PC-3 (cell line): ENCODE measurements around the gene MYBPC3. TPM values are rescaled to one million over a fixed set of nuclear protein-coding genes. Genes with fewer than 3 reads are reported as not detected.

Source experiments
- ATAC-seq: fragments of 200-7000 bp; cut with Tn5 transposase; 2 replicates; pipeline ENCODE4 v1.9.1; 2020; ENCODE audit warnings: mild to moderate bottlenecking, moderate library complexity
- BruUV-seq: library from RNA; stranded (reverse); fragments of 400-500 nt; replicated peaks from 2 replicates; lab custom pipeline; 2021; lab: Mats Ljungman, UMichigan
- CTCF ChIA-PET: fragments of 300-600 bp; sonication (Branson Sonifier 250); formaldehyde crosslinking; loops from one replicate; lab custom pipeline; 2022; ENCODE audit warnings: antibody characterized with exemption; lab: Charles Lee
- POLR2A ChIA-PET: fragments of 300-600 bp; sonication (Branson Sonifier 250); formaldehyde crosslinking; loops from one replicate; lab custom pipeline; 2022; ENCODE audit warnings: antibody characterized with exemption; ENCODE audit not compliant: unreplicated experiment; lab: Charles Lee
- DNase-seq: peaks from one replicate; pipeline ENCODE4 v3.0.0-alpha.2; 2015
- H2AFZ ChIP-seq: fragments of 300-600 bp; sonication (generic); 2 replicates; pipeline ENCODE4 v1.6.0; 2016; ENCODE audit warnings: antibody characterized with exemption, low read length
- H3F3A ChIP-seq: fragments of 300-600 bp; sonication (generic); one replicate; pipeline ENCODE4 v1.6.0; 2017; ENCODE audit warnings: antibody characterized with exemption, low read length, control low read depth, mild to moderate bottlenecking; ENCODE audit not compliant: unreplicated experiment
- H3K27ac ChIP-seq: fragments of 300-600 bp; sonication (generic); 2 replicates; pipeline ENCODE4 v1.5.1; 2016; ENCODE audit warnings: mild to moderate bottlenecking, low read length
- H3K27me3 ChIP-seq: fragments of 300-600 bp; sonication (generic); 2 replicates; pipeline ENCODE4 v1.6.1; 2016; ENCODE audit warnings: low read length, mixed read lengths
- H3K36me3 ChIP-seq: fragments of 300-600 bp; sonication (generic); 2 replicates; pipeline ENCODE4 v1.6.1; 2016; ENCODE audit warnings: low read depth, mixed run types, low read length, mixed read lengths
- H3K4me1 ChIP-seq: fragments of 300-600 bp; sonication (generic); 2 replicates; pipeline ENCODE4 v1.5.1; 2016; ENCODE audit warnings: low read length; ENCODE audit not compliant: insufficient read depth
- H3K4me2 ChIP-seq: fragments of 300-600 bp; sonication (generic); 2 replicates; pipeline ENCODE4 v1.6.0; 2016; ENCODE audit warnings: low read length
- H3K4me3 ChIP-seq: fragments of 300-600 bp; sonication (generic); 2 replicates; pipeline ENCODE4 v1.5.1; 2016; ENCODE audit warnings: mild to moderate bottlenecking, low read length, mixed read lengths
- H3K79me2 ChIP-seq: fragments of 300-600 bp; sonication (generic); 2 replicates; pipeline ENCODE4 v1.6.1; 2017; ENCODE audit warnings: low read length, mixed read lengths
- H3K9ac ChIP-seq: fragments of 300-600 bp; sonication (generic); 2 replicates; pipeline ENCODE4 v1.6.0; 2016; ENCODE audit warnings: mild to moderate bottlenecking, low read length
- H3K9me2 ChIP-seq: fragments of 300-600 bp; sonication (generic); replicated peaks from 2 replicates; pipeline ENCODE4 v1.6.1; 2016; ENCODE audit warnings: mixed run types, low read length, mixed read lengths
- H3K9me3 ChIP-seq: fragments of 300-600 bp; sonication (generic); 2 replicates; pipeline ENCODE4 v1.6.1; 2016; ENCODE audit warnings: low read length, mixed read lengths
- H4K20me1 ChIP-seq: fragments of 300-600 bp; sonication (generic); 2 replicates; pipeline ENCODE4 v1.6.1; 2016; ENCODE audit warnings: low read length, mixed read lengths
- EZH2 ChIP-seq: fragments of 300-600 bp; sonication (generic); IDR thresholded peaks from one replicate; pipeline ENCODE4 v1.6.1; 2017; ENCODE audit warnings: antibody characterized with exemption, mild to moderate bottlenecking, low read length; ENCODE audit not compliant: unreplicated experiment
- EZH2phosphoT487 ChIP-seq: fragments of 300-600 bp; sonication (generic); IDR thresholded peaks from 2 replicates; pipeline ENCODE4 v1.6.1; 2018; ENCODE audit warnings: mild to moderate bottlenecking, antibody characterized with exemption, low read length, borderline replicate concordance
- intact Hi-C: fragments of 100-400 bp; cut with micrococcal nuclease; formaldehyde crosslinking; loops from 2 replicates; pipeline ENCODE4 v1.9.0; 2023
- total RNA-seq: library from RNA; depleted of rRNA; stranded (reverse); fragments of >200 nt; gene quantifications from 2 replicates; pipeline ENCODE4 v1.2.3, GENCODE V29; 2014
- TF ChIP-seq, protein P1 (sequence below): fragments of 300-600 bp; sonication (generic); conservative IDR thresholded peaks from 2 replicates; pipeline ENCODE4 v1.5.1; 2017; ENCODE audit warnings: antibody characterized with exemption, low read depth, mild to moderate bottlenecking, low read length

Gene MYBPC3
- total RNA-seq, 1 experiment from 2014 or later, result not detected

DNA sequence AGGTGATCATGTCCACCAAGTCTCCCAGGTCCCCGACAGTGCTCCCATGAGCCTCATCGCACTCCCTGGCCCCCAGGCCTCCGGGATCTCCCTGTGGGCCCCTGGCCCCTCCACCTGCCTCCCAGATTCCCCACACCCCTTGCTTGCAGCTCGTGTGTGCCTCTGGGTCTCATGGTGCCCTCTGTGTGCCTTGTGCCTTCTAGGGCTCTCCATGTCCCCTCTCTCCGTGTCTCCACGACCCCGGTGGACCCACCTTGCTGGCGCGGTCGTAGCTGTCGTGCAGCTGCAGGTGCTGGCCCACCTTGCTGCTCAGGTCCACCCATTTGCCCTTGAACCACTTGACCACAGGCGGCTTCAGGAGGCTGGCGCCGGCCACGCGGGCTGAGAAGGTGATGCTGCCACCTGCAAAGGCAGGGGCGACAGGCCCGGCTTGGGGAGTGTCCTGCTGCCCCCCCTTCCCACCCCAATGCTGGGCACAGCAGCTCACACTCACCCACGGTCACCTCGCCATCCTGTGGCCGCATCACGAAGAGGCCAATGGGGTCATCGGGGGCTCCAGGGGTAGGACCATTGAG lies 2.9 kb downstream of the MYBPC3 start:
- BruUV-seq, result no TSS peak
- no peak overlapping the region for H2AFZ ChIP-seq
- intact Hi-C loops, result no loop called here
- no peaks in the 10 kb centered on the region for H4K20me1 ChIP-seq
- no peaks in the 10 kb centered on the region for H3K27me3 ChIP-seq
- DNase-seq (no peak), ATAC-seq (no peak)
- no peak overlapping the region for H3K4me2 ChIP-seq
- CTCF ChIA-PET, result interaction anchor here (0.6 kb wide), 1 partner anchor 155 kb away, joined by 3 read pairs; no protein-coding TSS in a partner anchor
- H3K79me2 ChIP-seq, result no peaks in the 10 kb centered on the region
- TF ChIP-seq, protein P1, sequence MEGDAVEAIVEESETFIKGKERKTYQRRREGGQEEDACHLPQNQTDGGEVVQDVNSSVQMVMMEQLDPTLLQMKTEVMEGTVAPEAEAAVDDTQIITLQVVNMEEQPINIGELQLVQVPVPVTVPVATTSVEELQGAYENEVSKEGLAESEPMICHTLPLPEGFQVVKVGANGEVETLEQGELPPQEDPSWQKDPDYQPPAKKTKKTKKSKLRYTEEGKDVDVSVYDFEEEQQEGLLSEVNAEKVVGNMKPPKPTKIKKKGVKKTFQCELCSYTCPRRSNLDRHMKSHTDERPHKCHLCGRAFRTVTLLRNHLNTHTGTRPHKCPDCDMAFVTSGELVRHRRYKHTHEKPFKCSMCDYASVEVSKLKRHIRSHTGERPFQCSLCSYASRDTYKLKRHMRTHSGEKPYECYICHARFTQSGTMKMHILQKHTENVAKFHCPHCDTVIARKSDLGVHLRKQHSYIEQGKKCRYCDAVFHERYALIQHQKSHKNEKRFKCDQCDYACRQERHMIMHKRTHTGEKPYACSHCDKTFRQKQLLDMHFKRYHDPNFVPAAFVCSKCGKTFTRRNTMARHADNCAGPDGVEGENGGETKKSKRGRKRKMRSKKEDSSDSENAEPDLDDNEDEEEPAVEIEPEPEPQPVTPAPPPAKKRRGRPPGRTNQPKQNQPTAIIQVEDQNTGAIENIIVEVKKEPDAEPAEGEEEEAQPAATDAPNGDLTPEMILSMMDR, result no peak
- TF ChIP-seq EZH2phosphoT487, result no peak
- no peak for TF ChIP-seq EZH2
- H3K9me3 ChIP-seq, result no peaks in the 10 kb centered on the region
- no peak overlapping the region for H3K4me3 ChIP-seq
- no peak overlapping the region for H3K9ac ChIP-seq
- H3K4me1 ChIP-seq, result no peaks in the 10 kb centered on the region
- no peaks in the 10 kb centered on the region for H3K36me3 ChIP-seq
- H3F3A ChIP-seq, result no peaks in the 10 kb centered on the region
- H3K27ac ChIP-seq, result no peak overlapping the region
- no peaks in the 10 kb centered on the region for H3K9me2 ChIP-seq
- POLR2A ChIA-PET, result no interaction called here

DNA sequence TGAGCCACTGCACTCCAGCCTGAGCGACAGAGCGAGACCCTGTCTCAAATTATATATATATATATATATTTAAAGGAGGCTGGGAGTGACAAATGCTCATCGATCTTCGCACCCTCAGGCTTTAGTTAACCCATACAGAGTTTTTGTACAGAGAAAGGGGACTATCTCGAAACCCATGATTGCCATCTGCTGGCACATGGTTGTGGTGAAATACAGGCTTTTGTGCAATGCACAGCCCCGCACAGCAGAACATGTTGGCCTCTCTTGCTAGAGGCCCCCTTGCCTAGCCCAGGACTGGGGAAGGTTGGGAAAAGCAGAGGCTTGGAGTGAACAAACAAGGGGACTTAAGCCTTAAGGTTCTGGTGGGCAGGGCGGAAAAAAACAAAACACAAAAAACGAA lies 3.6 kb downstream of the MYBPC3 start:
- no peak for TF ChIP-seq EZH2
- TF ChIP-seq, protein P1, result peak; percentile 43
- BruUV-seq, result no TSS peak
- no peak overlapping the region for H3K9ac ChIP-seq
- H3K27me3 ChIP-seq, result no peaks in the 10 kb centered on the region
- no peak overlapping the region for H3K4me3 ChIP-seq
- no peak overlapping the region for H2AFZ ChIP-seq
- H3K36me3 ChIP-seq, result no peaks in the 10 kb centered on the region
- no peaks in the 10 kb centered on the region for H4K20me1 ChIP-seq
- no peak overlapping the region for H3K27ac ChIP-seq
- no peaks in the 10 kb centered on the region for H3F3A ChIP-seq
- H3K79me2 ChIP-seq, result no peaks in the 10 kb centered on the region
- peak; percentile 49 for DNase-seq
- no peaks in the 10 kb centered on the region for H3K4me1 ChIP-seq
- CTCF ChIA-PET, result no interaction called here
- peak; percentile 65 for ATAC-seq
- H3K4me2 ChIP-seq, result no peak overlapping the region
- POLR2A ChIA-PET, result no interaction called here
- intact Hi-C loops, result no loop called here
- H3K9me3 ChIP-seq, result no peaks in the 10 kb centered on the region
- no peaks in the 10 kb centered on the region for H3K9me2 ChIP-seq

DNA sequence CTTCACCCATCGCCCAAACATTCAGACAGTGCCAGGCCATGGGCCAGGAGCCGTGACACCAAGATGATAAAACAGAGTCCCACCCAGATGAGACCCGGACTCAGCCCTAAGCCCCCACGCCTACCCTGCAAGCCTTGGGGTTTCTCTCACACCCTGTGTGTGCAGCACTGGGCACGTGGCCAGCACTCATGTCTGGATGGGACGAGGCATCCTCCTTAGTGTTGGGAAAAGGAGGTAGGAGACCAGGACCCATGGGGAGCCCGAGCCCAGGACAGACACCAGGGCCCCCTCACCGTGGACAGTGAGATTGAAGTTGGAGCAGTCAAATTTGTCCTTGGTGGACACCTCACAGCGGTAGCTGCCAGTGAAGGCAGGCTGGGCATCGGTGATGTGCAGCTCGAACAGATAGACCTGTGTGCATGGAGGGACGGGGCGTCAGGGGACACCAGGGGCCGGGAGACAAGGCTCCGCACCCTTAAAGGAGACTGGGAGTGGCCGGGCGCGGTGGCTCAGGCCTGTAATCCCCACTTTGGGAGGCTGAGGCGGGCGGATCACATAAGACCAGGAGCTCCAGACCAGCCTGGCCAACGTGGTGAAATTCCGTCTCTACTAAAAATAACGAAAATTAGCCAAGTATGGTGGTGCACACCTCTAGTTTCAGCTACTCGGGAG lies 4.2 kb downstream of the MYBPC3 start:
- Histone ChIP-seq H3F3A (no peaks in the 10 kb centered on the region), H2AFZ (no peak overlapping the region), H3K27me3 (no peaks in the 10 kb centered on the region), H3K79me2 (no peaks in the 10 kb centered on the region), H3K36me3 (no peaks in the 10 kb centered on the region), H3K27ac (no peak overlapping the region), H4K20me1 (no peaks in the 10 kb centered on the region), H3K9me3 (no peaks in the 10 kb centered on the region), H3K4me3 (no peak overlapping the region), H3K4me2 (no peak overlapping the region), H3K9ac (no peak overlapping the region), H3K9me2 (no peaks in the 10 kb centered on the region), H3K4me1 (no peaks in the 10 kb centered on the region)
- ATAC-seq (no peak), DNase-seq (no peak)
- intact Hi-C loops, result no loop called here
- TF ChIP-seq, protein P1, result no peak
- TF ChIP-seq EZH2phosphoT487 (no peak), EZH2 (no peak)
- BruUV-seq, result no TSS peak
- POLR2A ChIA-PET, result no interaction called here
- CTCF ChIA-PET, result no interaction called here
